GM12892 (cell line): Measurements from ENCODE around the gene C17orf58.

Experiments
- POLR2A ChIP-seq: IDR thresholded peaks from 2 replicates; pipeline ENCODE4 v1.6.1; 2011; ENCODE audit warnings: low read depth, low read length, control low read depth
- POLR2AphosphoS5 ChIP-seq: IDR thresholded peaks from 2 replicates; pipeline ENCODE4 v1.6.1; 2011; ENCODE audit warnings: low read depth, low read length, control low read depth
- TAF1 ChIP-seq: IDR thresholded peaks from 2 replicates; pipeline ENCODE4 v1.6.1; 2011; ENCODE audit warnings: low read depth, mild to moderate bottlenecking, control low read depth, low read length, borderline replicate concordance

DNA sequence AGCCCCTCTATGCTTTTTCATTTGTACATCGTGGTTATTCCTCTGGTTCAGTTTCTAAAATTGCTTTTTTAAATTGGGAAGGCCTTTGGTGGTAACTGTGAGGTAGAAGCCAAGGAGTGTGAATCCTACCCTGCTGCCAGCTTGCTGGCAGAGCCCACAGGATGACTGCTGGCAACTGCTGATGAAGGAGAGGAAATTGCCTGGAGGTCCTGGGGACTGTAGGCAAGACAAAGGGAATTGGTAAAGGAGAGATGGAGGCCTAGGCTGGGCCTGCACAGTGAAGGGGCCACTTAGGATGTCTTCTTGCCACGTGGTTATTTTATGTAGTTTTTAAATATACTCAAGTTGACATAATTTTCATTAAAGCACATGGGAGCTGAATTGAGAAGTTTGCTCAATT, 15.8 kb downstream of the C17orf58 start:
- TF ChIP-seq POLR2AphosphoS5, result no peak
- TF ChIP-seq POLR2A, result no peak
- no peak for TF ChIP-seq TAF1
